Ishikawa (cell line): Measurements from ENCODE around the gene ADAMTS1.

Experiments used
- CEBPB ChIP-seq: IDR thresholded peaks from 2 replicates; pipeline ENCODE4 v1.6.1; 2012
- CREB1 ChIP-seq: IDR thresholded peaks from 2 replicates; pipeline ENCODE4 v1.6.1; 2012; ENCODE audit warnings: low read depth
- EGR1 ChIP-seq: IDR thresholded peaks from 2 replicates; pipeline ENCODE4 v1.6.1; 2012
- EP300 ChIP-seq: IDR thresholded peaks from 2 replicates; pipeline ENCODE4 v1.6.1; 2012; ENCODE audit warnings: borderline replicate concordance
- FOXM1 ChIP-seq: IDR thresholded peaks from 2 replicates; pipeline ENCODE4 v1.6.1; 2012; ENCODE audit warnings: low read depth, borderline replicate concordance
- NFIC ChIP-seq: IDR thresholded peaks from 2 replicates; pipeline ENCODE4 v1.6.1; 2012
- RAD21 ChIP-seq: IDR thresholded peaks from 2 replicates; pipeline ENCODE4 v1.6.1; 2012; ENCODE audit warnings: low read depth
- TAF1 ChIP-seq: IDR thresholded peaks from 2 replicates; pipeline ENCODE4 v1.6.1; 2012; ENCODE audit warnings: low read depth, mild to moderate bottlenecking
- TCF12 ChIP-seq: IDR thresholded peaks from 2 replicates; pipeline ENCODE4 v1.6.1; 2012; ENCODE audit warnings: low read depth
- TEAD4 ChIP-seq: IDR thresholded peaks from 2 replicates; pipeline ENCODE4 v1.6.1; 2012
- ZBTB7A ChIP-seq: IDR thresholded peaks from 2 replicates; pipeline ENCODE4 v1.6.1; 2012; ENCODE audit warnings: low read depth
- TF ChIP-seq, protein P1 (sequence below): IDR thresholded peaks from 2 replicates; pipeline ENCODE4 v1.6.1; 2012
- TF ChIP-seq, protein P2 (sequence below): IDR thresholded peaks from 2 replicates; pipeline ENCODE4 v1.6.1; 2012; ENCODE audit warnings: low read depth, mild to moderate bottlenecking

DNA sequence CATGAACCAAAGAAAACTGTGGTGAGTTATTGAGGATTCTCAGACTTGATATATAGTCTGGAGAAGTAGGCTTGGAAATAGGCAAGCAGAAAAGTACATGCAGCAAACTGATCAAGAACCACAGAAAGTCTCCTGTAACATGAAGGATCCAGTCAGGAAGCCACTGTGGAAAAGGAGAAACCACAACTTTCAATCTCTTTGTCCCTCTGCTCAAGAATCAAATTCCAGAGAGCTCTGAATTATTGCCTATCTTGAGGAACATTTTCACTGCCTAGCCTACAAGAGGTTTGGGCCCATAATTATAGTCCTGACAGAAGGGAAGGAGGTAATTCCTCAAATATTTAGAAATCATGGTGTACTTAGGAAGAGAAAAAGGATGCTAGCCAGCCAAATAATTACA lies 43.0 kb upstream of the ADAMTS1 start:
- TF ChIP-seq, protein P1, sequence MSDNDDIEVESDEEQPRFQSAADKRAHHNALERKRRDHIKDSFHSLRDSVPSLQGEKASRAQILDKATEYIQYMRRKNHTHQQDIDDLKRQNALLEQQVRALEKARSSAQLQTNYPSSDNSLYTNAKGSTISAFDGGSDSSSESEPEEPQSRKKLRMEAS = no peak
- no peak for TF ChIP-seq NFIC
- no peak for TF ChIP-seq RAD21
- no peak for TF ChIP-seq TCF12
- TF ChIP-seq TAF1 = no peak
- no peak for TF ChIP-seq CREB1
- no peak for TF ChIP-seq CEBPB
- no peak for TF ChIP-seq TEAD4
- no peak for TF ChIP-seq FOXM1
- TF ChIP-seq EGR1 = no peak
- TF ChIP-seq, protein P2, sequence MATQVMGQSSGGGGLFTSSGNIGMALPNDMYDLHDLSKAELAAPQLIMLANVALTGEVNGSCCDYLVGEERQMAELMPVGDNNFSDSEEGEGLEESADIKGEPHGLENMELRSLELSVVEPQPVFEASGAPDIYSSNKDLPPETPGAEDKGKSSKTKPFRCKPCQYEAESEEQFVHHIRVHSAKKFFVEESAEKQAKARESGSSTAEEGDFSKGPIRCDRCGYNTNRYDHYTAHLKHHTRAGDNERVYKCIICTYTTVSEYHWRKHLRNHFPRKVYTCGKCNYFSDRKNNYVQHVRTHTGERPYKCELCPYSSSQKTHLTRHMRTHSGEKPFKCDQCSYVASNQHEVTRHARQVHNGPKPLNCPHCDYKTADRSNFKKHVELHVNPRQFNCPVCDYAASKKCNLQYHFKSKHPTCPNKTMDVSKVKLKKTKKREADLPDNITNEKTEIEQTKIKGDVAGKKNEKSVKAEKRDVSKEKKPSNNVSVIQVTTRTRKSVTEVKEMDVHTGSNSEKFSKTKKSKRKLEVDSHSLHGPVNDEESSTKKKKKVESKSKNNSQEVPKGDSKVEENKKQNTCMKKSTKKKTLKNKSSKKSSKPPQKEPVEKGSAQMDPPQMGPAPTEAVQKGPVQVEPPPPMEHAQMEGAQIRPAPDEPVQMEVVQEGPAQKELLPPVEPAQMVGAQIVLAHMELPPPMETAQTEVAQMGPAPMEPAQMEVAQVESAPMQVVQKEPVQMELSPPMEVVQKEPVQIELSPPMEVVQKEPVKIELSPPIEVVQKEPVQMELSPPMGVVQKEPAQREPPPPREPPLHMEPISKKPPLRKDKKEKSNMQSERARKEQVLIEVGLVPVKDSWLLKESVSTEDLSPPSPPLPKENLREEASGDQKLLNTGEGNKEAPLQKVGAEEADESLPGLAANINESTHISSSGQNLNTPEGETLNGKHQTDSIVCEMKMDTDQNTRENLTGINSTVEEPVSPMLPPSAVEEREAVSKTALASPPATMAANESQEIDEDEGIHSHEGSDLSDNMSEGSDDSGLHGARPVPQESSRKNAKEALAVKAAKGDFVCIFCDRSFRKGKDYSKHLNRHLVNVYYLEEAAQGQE = no peak
- no peak for TF ChIP-seq EP300
- TF ChIP-seq ZBTB7A = no peak
